Mesodermal cell (in vitro differentiated cells): ENCODE data around the gene SMCO1.

Experiments
- H3K27ac ChIP-seq: 2 replicates; pipeline ENCODE4 v1.7.0; 2013; ENCODE audit warnings: mild to moderate bottlenecking, low read depth, low read length, moderate library complexity; ENCODE audit not compliant: severe bottlenecking
- H3K36me3 ChIP-seq: 2 replicates; pipeline ENCODE4 v1.7.1; 2013; ENCODE audit warnings: mild to moderate bottlenecking, low read length, moderate library complexity; ENCODE audit not compliant: control insufficient read depth, insufficient read depth
- H3K4me1 ChIP-seq: one replicate; pipeline ENCODE4 v1.7.1; 2013; ENCODE audit warnings: mild to moderate bottlenecking, low read length; ENCODE audit not compliant: insufficient read depth, control insufficient read depth, poor library complexity, severe bottlenecking
- H3K4me3 ChIP-seq: 2 replicates; pipeline ENCODE4 v1.7.0; 2013; ENCODE audit warnings: low read length, control low read depth, mild to moderate bottlenecking; ENCODE audit not compliant: insufficient read depth, poor library complexity, severe bottlenecking; ENCODE audit errors: extremely low read depth
- H3K9me3 ChIP-seq: 2 replicates; pipeline ENCODE4 v1.7.1; 2013; ENCODE audit warnings: mild to moderate bottlenecking, low read length, moderate library complexity; ENCODE audit not compliant: control insufficient read depth
- WGBS, 2 experiments: methylation state at CpG; one replicate each; pipeline ENCODE4 v1.1.5; 2013; ENCODE audit warnings: missing lambda C conversion rate in 2 of 2; ENCODE audit not compliant: insufficient coverage in 2 of 2; 5-methylcytosine and 5-hydroxymethylcytosine counted together

The SMCO1 gene

GRCh38 chr3:196547067-196547466 lies 31.9 kb upstream of the SMCO1 start:
- no peaks in the 10 kb centered on the region for H3K36me3 ChIP-seq
- no peaks in the 10 kb centered on the region for H3K4me1 ChIP-seq
- H3K27ac ChIP-seq = no peak overlapping the region
- no peak overlapping the region for H3K4me3 ChIP-seq
- WGBS, 2 experiments = 86 to 100% methylated on average over 1 to 2 of the region's 2 CpGs
- H3K9me3 ChIP-seq = peaks cover 15% of the 10 kb centered on the region

GRCh38 chr3:196546537-196546936 lies 31.4 kb upstream of the SMCO1 start:
- Histone ChIP-seq H3K36me3 (no peaks in the 10 kb centered on the region), H3K9me3 (peaks cover 15% of the 10 kb centered on the region), H3K27ac (no peak overlapping the region), H3K4me1 (no peaks in the 10 kb centered on the region), H3K4me3 (no peak overlapping the region)
- WGBS, 2 experiments = 91 to 93% methylated on average over 3 to 4 of the region's 5 CpGs

DNA sequence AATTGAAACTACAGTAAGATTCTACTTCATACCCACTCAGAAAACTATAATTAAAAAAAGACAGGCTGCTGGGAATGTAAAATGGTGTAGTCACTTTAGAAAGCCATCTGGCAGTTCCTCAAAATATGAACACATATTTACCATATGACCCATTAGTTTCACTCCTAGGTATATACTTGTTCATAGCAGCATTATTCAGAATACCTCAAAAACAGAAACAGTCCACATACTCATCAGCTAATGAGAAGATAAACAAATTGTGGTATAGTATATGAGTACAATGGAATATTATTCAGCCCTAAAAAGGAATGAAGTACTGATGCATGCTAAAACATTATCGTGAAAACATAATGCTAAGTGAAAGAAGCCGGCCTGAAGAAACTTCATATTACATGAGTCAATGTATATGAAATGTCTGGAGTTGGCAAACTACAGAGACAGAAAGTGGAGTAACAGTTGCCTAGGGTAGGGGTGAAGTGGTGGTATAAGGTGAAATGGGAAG lies 29.4 kb upstream of the SMCO1 start:
- H3K9me3 ChIP-seq = peaks cover 8% of the 10 kb centered on the region
- no peaks in the 10 kb centered on the region for H3K4me1 ChIP-seq
- no peak overlapping the region for H3K4me3 ChIP-seq
- no peak overlapping the region for H3K27ac ChIP-seq
- H3K36me3 ChIP-seq = no peaks in the 10 kb centered on the region
- WGBS, 2 experiments = 100% methylated on average over 2 of the region's 2 CpGs

DNA sequence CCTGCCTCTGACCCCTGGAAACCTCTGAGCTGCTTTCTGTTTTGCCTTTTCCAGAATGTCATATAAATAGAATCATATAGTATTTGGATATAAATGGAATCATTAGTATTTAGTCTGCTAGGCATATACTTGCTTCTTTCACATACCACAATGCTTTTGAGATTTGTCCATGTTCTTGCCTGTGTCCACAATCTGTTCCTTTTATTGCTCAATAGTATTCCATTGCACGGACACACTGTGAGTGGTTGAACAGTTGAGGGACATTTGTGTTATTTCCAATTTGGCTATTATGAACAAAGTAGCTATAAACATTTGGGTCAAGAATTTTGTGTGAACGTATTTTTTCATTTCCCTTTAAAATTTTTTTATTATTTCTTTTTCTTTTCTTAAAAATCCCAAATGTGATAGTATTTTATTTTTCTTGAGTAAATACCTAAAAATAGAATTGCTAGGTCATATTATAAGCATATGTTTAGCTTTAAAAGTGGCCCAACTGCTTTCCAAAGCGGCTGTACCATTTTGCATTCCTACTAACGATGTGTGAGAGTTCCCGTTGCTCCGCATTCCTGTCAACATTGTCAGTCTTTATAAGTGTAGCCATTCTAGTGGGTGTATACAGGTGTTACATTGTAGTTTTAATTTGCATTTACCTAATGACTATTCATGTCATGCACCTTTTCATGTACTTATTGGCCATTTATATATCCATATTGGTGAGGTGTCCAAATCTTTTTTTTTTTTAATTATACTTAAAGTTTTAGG lies 26.7 kb upstream of the SMCO1 start:
- 100% methylated on average over 3 of the region's 6 CpGs; no CpG with 5 or more reads in 1 of the 2 experiments for WGBS, 2 experiments
- Histone ChIP-seq H3K4me3 (no peak overlapping the region), H3K4me1 (no peaks in the 10 kb centered on the region), H3K27ac (no peak overlapping the region), H3K36me3 (no peaks in the 10 kb centered on the region), H3K9me3 (no peaks in the 10 kb centered on the region)

- no peaks in the 10 kb centered on the region for H3K4me1 ChIP-seq
- 89 to 93% methylated on average over 9 of the region's 18 CpGs for WGBS, 2 experiments
- no peaks in the 10 kb centered on the region for H3K9me3 ChIP-seq
- no peak overlapping the region for H3K27ac ChIP-seq
- H3K36me3 ChIP-seq = no peaks in the 10 kb centered on the region
- H3K4me3 ChIP-seq = no peak overlapping the region
Observed at GRCh38 chr3:196537319-196537984, 22.3 kb upstream of the SMCO1 start.

GRCh38 chr3:196533260-196533681 lies 18.1 kb upstream of the SMCO1 start:
- H3K9me3 ChIP-seq = peaks cover 11% of the 10 kb centered on the region
- no peak overlapping the region for H3K4me3 ChIP-seq
- H3K36me3 ChIP-seq = no peaks in the 10 kb centered on the region
- no peaks in the 10 kb centered on the region for H3K4me1 ChIP-seq
- WGBS, 2 experiments = 9 to 16% methylated on average over 14 of the region's 14 CpGs
- peak overlapping the region; percentile 36 for H3K27ac ChIP-seq

DNA sequence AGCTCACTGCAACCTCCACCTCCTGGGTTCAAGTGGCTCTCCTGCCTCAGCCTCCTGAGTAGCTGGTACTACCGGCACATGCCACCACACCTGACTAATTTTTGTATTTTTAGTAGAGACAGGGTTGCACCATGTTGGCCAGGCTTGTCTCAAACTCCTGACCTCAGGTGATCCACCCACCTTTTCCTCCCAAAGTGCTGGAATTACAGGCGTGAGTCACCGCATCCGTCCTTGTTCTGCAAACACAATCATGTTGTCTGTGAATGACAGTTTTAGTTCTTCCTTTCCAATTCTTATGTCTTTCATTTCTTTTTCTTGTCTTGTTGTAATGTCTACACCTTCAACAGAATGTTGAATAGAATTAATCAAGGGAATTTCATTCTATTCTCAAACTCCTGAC lies 16.3 kb upstream of the SMCO1 start:
- no peak overlapping the region for H3K27ac ChIP-seq
- H3K9me3 ChIP-seq = peaks cover 11% of the 10 kb centered on the region
- no peaks in the 10 kb centered on the region for H3K4me1 ChIP-seq
- 95% methylated on average over 4 of the region's 4 CpGs; no CpG with 5 or more reads in 1 of the 2 experiments for WGBS, 2 experiments
- H3K36me3 ChIP-seq = no peaks in the 10 kb centered on the region
- H3K4me3 ChIP-seq = no peak overlapping the region

- Histone ChIP-seq H3K4me1 (no peaks in the 10 kb centered on the region), H3K36me3 (no peaks in the 10 kb centered on the region), H3K9me3 (peaks cover 11% of the 10 kb centered on the region), H3K4me3 (no peak overlapping the region), H3K27ac (no peak overlapping the region)
- WGBS, 2 experiments = 73 to 77% methylated on average over 48 to 49 of the region's 52 CpGs
Observed at GRCh38 chr3:196528639-196529233, 13.6 kb upstream of the SMCO1 start.

- Histone ChIP-seq H3K9me3 (peaks cover 16% of the 10 kb centered on the region), H3K27ac (no peak overlapping the region), H3K4me1 (no peaks in the 10 kb centered on the region), H3K4me3 (no peak overlapping the region), H3K36me3 (no peaks in the 10 kb centered on the region)
- WGBS, 2 experiments = 88 to 95% methylated on average over 4 of the region's 4 CpGs
Observed at GRCh38 chr3:196525141-196525540, 10.0 kb upstream of the SMCO1 start.

GRCh38 chr3:196524527-196524926 lies 9.4 kb upstream of the SMCO1 start:
- Histone ChIP-seq H3K4me3 (no peak overlapping the region), H3K4me1 (no peaks in the 10 kb centered on the region), H3K36me3 (no peaks in the 10 kb centered on the region), H3K9me3 (peaks cover 23% of the 10 kb centered on the region), H3K27ac (no peak overlapping the region)
- WGBS, 2 experiments = 58 to 87% methylated on average over 2 to 3 of the region's 5 CpGs
